Activated T-cell treated with anti-CD3 and anti-CD28 coated beads for 4 hours (primary cell): Measurements from ENCODE around the gene SUPT3H.
"Not testable (repeated sequence)": the region's sequence is repeated elsewhere in the genome, so short reads cannot be mapped to it uniquely, and the experiment has no call there.

Experiments used
- DNase-seq: peaks from one replicate; pipeline ENCODE4 v3.0.0-alpha.2; 2020

The SUPT3H gene

DNA sequence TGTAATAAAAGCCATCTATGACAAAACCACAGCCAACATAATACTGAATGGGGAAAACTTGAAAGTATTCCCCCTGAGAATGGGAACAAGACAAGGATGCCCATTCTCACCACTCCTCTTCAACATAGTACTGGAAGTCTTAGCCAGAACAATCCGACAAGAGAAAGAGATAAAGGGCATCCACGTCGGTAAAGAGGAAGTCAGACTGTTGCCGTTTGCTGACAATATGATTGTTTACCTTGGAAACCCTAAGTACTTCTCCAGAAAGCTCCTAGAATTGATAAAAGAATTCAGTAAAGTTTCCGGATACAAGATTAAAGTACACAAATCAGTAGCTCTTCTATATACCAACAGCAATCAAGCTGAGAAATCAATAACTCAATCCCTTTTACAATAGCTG is 63.6 kb downstream of the SUPT3H start:
- no peak for DNase-seq

- DNase-seq, result no peak
These were observed 67.5 kb downstream of the SUPT3H start for GRCh38 chr6:45310118-45310788.

DNA sequence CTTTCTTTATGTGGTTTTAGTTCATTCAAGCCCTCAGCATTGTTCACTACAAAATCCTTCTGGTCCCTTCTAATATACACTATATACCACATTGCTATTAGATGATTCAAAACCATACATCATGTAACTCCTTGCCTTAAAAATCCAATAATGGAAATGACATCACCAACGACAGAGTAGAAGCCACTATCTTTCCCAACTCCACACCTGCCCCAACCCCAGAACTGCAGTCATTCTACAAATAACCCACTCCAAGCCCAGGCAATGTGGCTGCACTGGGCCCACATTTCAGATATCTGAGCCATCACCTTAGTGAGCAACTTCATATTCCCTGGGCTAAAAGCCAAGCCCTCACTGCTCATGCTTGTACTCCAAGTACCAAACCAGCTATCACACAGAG is 72.2 kb downstream of the SUPT3H start:
- no peak for DNase-seq

DNA sequence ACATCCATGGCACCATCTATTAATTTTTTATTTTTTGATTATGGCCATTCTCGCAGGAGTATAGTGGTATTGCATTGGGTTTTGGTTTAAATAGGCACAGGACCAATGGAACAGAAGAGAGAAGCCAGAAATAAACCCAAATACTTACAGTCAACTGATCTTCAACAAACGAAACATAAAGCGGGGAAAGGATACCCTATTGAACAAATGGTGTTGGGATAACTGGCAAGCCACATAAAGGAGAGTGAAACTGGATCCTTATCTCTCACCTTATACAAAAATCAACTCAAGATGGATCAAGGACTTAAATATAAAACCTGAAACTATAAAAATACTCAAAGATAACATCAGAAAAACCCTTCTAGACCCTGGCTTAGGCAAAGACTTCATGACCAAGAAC is 74.9 kb downstream of the SUPT3H start:
- no peak for DNase-seq

DNA sequence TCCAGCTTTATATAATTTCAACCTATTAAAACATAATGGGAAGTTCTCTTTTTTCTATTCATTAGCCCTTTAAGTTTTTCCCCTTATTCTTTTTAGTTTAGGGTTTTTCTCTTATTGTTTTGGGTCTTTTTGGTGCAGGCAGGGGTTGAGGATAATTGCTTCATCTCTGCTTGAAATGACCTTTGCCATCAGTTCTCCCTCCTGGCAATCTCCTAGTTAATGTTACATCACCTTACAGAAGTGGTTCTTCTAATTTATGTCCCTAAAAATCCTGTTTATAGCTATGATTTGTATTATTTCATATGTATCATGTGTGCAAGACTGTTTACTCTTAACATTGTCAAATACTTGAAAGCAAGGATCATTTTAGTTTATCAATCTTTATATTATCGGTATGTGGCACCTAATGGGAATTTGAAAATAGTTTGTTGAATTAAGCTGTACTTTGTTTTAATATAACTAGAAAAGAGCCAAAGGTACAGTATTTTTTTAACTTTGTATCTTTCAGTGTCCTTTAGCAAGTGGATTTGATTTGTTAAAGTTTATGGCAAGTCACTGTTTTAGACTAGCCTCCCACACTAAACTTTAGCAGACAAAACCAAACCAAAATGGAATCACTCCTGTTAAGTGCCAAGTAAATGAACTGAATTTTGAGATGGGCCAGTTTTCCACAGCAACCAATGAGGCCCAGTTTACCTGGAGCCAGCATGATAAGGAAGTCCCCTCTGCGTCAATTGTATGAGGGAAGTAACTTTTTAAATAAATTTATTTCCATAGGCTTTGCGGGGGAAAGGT is 76.2 kb downstream of the SUPT3H start:
- DNase-seq, result no peak

DNA sequence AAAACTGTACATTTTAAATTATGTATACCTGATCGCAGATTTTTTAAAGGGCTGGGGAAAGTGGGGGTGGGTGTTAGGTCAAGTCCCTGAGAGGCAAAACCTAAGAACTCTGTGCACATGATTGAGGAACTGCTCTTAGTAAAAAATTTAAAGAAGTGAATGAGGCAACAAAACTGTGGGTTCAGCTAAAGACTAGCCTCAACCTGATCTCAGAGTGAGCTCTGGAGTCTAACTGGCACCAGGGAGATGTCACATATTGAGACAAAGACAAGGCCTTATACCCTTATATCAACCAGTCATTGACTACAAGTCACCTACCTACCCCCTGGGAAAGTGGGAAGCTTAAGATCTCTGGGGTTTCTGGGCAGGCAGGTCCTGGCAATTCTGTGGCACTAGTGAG is 77.0 kb downstream of the SUPT3H start:
- DNase-seq, result no peak

DNA sequence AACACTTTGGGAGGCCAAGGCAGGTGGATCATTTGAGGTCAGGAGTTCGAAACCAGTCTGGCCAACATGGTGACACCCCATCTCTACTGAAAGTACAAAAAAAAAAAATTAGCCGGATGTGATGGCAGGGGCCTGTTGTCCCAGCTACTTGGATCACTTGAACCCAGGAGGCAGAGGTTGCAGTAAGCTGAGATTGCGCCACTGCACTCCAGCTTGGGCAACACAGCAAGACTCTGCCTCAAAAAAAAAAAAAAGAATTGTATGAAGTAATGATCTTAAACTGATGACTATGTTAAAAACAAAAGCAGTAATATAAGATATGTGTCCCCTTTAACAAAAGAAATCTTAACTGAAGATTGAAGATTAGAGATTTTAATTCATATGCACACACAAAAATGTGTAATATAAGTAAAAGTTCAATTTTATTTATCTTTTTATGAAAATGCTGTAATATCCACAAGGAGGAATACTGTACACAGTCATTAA is 78.6 kb downstream of the SUPT3H start:
- no peak for DNase-seq

- no peak for DNase-seq
These were observed 80.4 kb downstream of the SUPT3H start for GRCh38 chr6:45297320-45297719.

DNA sequence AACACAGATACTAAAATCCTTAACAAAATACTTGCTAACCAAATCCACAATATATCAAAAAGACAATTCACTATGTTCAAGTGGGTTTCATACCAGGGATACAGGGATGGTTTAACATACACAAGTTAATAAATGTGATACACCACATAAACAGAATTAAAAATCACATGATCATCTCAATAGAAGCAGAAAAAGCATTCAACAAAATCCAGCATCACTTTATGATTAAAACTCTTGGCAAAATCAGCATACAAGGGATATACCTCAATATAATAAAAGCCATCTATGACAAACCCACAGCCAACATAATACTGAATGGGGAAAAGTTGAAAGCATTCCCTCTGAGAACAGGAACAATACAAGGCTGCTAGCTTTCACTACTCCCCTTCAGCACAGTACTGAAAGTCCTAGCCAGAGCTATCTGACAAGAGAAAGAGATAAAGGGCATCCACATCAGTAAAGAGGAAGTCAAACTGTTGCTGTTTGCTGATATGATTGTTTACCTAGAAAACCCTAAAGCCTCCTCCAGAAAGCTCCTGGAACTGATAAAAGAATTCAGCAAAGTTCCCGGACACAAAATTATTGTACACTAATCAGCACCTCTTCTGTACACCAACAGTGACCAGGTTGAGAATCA is 83.6 kb downstream of the SUPT3H start:
- not testable (repeated sequence) for DNase-seq

GRCh38 chr6:45293306-45293705 is 84.4 kb downstream of the SUPT3H start:
- DNase-seq, result no peak

GRCh38 chr6:45289751-45290514 is 87.8 kb downstream of the SUPT3H start:
- DNase-seq, result no peak

DNA sequence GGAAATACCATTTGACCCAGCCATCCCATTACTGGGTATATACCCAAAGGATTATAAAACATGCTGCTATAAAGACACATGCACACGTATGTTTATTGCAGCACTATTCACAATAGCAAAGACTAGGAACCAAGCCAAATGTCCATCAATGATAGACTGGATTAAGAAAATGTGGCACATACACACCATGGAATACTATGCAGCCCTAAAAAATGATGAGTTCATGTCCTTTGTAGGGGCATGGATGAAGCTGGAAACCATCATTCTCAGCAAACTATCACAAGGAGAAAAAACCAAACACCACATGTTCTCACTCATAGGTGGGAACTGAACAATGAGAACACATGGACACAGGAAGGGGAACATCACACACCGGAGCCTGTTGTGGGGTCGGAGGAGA is 91.0 kb downstream of the SUPT3H start:
- not testable (repeated sequence) for DNase-seq

GRCh38 chr6:45278367-45278766 is 99.4 kb downstream of the SUPT3H start:
- DNase-seq, result no peak

GRCh38 chr6:45277741-45278140 is 100.0 kb downstream of the SUPT3H start:
- DNase-seq, result not testable (repeated sequence)

DNA sequence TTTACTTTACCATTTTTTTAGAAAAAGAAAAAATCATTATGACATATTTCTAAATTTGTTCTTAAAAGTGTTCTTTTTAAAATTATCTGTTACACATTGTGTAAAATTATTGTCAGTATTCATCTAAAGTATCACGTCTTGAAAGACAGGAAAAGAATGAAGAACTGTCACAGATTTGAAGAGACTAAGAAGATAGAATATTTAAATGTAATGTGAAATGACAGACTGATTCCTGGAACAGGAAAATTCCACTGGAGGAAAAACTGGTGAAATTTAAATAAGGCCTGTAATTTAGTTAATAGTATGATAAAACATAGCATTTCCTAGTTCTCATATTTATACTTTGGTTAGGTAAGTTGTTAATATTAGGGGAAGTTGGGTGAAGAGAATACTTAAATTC is 102.4 kb downstream of the SUPT3H start:
- no peak for DNase-seq

- no peak for DNase-seq
These were observed 105.1 kb downstream of the SUPT3H start for GRCh38 chr6:45272626-45273025.

DNA sequence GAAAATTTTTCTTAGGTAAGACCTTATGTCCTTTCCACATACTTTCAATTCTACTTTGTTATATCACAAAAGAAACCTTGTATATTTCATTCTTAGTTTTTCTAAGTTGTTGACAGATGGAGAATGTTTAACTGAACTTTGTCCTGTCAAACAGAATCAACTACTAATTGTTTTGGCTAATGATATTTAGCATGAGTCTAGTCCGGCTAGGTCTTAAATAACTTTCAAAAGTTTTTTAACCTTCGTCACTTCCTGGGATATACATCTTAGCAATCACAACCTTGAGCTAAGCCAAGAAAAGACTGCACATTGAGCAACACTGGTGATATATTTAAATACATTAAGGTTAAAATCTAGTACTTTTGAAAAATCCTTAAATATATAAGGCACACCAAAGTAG is 112.5 kb downstream of the SUPT3H start:
- no peak for DNase-seq

- DNase-seq, result no peak
These were observed 117.0 kb downstream of the SUPT3H start for GRCh38 chr6:45260696-45261095.

DNA sequence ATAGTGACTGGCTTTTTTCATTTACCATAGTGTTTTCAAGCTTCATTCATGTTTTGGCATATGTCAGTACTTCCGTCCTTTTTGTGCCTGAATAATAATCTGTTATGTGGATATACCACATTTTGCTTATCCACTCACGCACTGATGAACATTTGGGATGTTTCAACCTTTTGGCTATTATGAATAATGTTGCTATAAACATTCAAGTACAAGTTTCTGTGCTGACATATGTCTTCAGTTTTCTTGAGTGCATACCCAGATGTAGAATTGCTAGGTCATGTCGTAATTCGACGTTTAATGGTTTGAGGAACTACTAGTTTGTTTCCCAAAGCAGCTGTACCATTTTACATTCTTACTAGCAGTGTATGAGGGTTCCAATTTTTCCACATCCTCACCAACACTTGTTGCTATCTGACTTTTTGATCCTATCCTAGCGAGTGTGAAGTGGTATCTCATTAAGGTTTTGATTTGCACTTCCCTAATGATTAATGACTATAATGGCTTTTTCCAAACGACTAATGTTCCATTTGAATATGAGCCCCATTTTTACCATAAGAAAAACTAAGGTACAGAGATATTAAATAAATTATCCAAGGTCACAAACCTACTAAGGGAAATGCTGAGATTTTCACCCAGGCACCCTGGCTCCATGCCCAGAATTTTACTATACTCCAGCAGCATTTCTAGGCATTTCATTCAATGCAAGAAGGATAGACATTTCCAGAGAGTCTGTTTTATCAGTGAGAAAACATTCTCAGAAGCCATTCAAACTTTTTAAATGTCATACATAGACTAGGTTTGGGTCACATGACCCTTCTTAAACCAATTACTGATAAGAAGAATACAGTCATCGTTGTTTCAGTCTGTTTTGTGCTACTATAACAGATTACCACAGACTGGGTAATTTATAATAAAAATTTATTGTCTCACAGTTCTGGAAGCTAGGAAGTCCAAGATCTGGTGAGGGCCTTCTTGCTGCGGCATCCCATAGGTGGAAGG is 120.7 kb downstream of the SUPT3H start:
- no peak for DNase-seq

DNA sequence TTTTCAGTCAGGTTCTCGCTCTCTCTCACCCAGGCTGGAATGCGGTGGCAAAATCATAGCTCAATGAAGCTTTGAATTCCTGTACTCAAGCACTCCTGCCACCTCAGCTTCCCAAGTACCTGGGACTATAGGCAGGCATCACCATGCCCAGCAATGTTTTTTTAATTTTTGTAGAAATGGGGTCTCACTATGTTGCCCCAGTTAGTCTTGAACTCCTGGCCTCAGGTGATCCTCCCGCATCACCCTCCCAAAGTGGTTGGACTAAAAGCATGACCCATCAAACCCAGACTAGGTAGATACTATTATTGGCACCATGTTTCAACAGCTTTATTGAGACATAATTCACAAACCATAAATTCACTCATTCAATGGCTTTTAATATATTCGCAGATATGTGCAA is 122.3 kb downstream of the SUPT3H start:
- DNase-seq, result no peak

DNA sequence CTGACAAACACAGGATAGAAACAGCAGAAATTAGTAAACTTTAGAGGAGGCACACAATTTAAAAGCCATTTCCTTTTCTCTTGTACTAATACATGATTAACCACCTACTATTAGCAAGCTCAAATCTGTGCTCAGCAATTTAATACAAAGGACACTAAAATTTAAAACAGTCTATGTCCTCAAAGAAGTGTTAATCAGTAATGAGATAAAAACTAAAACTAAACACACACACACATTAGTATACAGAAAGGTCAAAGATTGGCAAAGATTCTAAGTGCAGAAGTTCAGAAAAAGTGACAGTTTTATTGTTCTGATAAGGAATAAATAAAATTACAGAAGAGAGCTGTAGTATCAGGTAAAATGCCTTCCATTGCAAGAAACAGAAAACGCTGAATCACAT is 123.5 kb downstream of the SUPT3H start:
- DNase-seq, result no peak

GRCh38 chr6:45253453-45253852 is 124.3 kb downstream of the SUPT3H start:
- no peak for DNase-seq
